GM12864 (cell line): Measurements from ENCODE around the gene TRIM32.

Experiments used
- DNase-seq: peaks from one replicate; pipeline ENCODE4 v3.0.0-alpha.2; 2011; ENCODE audit warnings: low read depth
- H3K4me3 ChIP-seq: 2 replicates; pipeline ENCODE4 v1.5.1; 2011; ENCODE audit warnings: mild to moderate bottlenecking, low read depth, low read length, control low read depth
- TF ChIP-seq, protein P1 (sequence below): IDR thresholded peaks from 2 replicates; pipeline ENCODE4 v1.5.1; 2011; ENCODE audit warnings: low read depth, mild to moderate bottlenecking, moderate library complexity, low read length, control low read depth, inconsistent platforms; ENCODE audit errors: missing control alignments

TRIM32 gene, protein sequence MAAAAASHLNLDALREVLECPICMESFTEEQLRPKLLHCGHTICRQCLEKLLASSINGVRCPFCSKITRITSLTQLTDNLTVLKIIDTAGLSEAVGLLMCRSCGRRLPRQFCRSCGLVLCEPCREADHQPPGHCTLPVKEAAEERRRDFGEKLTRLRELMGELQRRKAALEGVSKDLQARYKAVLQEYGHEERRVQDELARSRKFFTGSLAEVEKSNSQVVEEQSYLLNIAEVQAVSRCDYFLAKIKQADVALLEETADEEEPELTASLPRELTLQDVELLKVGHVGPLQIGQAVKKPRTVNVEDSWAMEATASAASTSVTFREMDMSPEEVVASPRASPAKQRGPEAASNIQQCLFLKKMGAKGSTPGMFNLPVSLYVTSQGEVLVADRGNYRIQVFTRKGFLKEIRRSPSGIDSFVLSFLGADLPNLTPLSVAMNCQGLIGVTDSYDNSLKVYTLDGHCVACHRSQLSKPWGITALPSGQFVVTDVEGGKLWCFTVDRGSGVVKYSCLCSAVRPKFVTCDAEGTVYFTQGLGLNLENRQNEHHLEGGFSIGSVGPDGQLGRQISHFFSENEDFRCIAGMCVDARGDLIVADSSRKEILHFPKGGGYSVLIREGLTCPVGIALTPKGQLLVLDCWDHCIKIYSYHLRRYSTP

DNA sequence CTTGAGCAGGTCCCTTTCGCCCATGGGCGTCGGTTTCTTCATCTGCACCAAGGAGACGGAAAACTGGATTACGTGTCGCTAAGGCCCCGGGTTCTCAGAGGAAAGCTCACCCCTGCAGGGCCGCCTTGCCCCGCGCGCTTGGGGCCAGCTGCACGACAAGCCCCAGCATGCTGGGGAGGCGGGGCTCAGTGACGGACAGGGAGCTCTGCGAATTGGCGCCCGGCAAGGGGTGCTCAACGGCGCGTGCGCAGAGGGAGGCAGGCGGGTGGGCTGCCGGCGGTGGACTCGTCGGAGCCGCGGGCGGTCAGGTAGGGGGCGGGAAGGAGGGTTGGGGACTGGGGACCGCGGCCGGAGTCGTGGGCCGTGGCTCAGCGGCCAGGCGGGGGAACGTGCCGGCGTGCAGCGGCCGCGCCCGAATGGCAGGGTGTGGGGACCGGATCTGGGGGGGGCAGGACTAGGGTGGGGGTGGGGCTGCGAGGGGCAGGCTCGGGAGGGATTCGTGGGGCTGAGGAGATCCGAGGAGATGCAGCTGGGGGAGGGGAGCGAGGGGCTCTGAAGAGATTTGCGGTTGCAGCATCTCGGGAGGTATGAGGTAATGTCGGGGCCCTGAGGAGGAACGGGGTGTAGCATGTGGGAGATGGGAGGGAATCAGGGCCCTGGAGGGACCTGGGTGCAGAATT, at the start of gene TRIM32:
TSS of gene TRIM32 (plus strand) at position 232 of the 680 bp plus-strand sequence. CDS start 10,438 bp downstream, outside the sequence.
- TF ChIP-seq, protein P1, sequence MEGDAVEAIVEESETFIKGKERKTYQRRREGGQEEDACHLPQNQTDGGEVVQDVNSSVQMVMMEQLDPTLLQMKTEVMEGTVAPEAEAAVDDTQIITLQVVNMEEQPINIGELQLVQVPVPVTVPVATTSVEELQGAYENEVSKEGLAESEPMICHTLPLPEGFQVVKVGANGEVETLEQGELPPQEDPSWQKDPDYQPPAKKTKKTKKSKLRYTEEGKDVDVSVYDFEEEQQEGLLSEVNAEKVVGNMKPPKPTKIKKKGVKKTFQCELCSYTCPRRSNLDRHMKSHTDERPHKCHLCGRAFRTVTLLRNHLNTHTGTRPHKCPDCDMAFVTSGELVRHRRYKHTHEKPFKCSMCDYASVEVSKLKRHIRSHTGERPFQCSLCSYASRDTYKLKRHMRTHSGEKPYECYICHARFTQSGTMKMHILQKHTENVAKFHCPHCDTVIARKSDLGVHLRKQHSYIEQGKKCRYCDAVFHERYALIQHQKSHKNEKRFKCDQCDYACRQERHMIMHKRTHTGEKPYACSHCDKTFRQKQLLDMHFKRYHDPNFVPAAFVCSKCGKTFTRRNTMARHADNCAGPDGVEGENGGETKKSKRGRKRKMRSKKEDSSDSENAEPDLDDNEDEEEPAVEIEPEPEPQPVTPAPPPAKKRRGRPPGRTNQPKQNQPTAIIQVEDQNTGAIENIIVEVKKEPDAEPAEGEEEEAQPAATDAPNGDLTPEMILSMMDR: no peak
- peak within 1 kb of the TSS; percentile 76 for H3K4me3 ChIP-seq
- peak; percentile 69 for DNase-seq

DNA sequence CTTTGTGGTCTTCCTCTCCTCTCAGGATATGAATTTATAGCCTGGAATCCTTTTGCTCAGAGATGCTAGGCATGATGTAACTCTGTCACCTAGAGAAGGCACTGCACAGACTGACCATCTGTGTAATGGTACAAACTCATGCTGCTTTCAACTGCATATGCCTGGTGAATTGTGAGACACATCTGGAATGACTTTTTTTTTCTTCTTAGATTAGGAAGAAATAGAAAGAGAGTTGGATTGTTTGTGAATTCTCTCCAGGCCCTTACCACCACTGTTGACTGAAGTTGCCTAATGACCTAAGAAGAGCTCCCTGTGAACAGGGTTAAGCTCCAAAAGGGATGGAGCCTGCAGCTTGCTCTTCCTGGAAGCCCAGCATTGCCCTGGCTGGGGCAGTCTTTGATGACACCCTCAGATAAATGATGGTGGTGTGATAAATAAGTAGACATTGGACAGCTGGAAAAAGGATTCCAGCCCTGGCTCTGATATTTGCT, 47.8 kb upstream of the TRIM32 start:
- DNase-seq: no peak
- TF ChIP-seq, protein P1: no peak
- no peak overlapping the region for H3K4me3 ChIP-seq

DNA sequence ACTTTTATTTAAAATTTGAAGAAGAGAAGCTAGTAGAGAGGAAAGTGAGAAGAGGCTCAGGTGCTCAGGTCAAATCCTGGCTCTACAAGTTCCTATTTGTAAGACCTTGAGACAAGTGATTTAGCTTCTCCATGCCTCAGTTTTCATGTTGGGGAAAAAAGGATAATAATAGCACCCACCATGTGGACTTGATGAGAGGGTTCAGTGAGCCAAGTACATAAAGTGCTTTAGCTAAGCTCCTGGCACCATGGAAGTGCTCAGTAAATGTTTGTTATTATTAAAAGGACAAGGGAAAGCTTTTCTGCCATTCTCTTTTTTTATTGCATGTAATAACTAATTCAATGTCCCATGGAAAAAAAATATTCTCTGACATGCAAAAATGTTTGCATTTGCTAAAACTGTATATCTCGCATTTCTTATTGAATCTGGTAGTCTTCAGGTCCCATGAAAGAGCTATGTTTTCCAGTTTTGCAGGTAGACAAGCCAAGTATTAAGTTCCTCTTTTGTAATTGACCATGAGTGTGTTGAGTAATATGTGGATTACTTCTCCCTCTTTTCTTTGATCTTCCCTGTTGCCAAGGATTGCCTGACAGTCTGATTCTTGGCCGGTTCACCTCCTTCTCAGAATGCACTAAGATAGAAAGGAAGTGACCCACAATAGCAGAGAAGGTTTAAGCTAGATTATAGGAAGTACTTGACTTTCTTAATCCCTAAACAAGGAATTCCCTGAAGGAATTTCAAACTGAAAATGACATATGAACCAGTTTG, 45.6 kb upstream of the TRIM32 start:
- no peak overlapping the region for H3K4me3 ChIP-seq
- DNase-seq: no peak
- TF ChIP-seq, protein P1: no peak

DNA sequence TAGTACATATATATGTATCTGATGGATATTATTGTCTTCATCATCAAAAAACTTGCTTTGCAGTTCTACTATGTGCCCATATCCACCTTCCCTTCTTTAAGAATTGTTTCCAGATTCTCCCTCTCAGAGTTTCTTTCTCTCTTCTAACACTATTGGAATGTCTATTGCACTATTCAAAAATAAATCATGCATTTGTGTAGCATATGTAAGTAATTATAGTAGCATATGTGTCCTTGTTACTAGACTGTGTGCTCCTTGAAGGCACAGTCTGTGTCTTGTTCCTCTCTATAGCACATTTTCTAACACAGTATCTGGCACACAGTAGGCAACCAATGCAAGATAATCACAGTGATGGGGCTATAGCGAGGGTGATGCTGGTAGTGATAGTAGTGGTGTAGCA, 43.4 kb upstream of the TRIM32 start:
- DNase-seq: no peak
- H3K4me3 ChIP-seq: no peak overlapping the region
- TF ChIP-seq, protein P1: no peak

DNA sequence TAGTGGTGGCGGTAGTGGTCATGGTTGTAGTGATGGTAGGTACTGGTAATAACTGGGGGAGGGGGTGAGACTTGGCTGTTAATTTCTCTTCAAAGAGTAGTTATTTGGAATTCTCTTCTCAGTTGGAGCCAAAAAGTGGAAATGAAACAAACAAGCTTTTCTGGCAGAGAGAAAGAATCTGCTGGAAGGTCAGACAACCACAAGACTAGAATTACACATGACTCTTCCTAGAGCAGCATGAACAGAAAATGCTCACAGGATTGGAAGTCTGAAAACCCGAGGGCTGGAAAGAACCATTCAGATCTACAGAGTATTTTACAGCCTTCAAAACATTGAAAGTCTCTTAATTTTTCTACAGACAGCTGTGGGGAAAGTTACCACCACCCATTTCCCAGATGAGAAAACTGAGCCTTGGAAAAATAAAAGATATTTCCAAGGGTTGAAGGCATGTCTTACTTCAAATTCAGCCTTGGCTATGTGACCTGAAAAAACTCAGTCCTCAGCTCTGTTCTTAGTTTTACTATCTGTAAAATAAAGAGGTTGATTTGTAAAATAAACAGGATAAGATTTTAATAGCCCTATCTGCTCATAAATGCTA, 42.9 kb upstream of the TRIM32 start:
- H3K4me3 ChIP-seq: no peak overlapping the region
- TF ChIP-seq, protein P1: no peak
- DNase-seq: no peak
